Activated CD4-positive, alpha-beta memory T cell treated with anti-CD3 and anti-CD28 coated beads, Interleukin-2, amount 10 ng/mL, durations not matched to agents 7 days and 5 days (primary cell): Measurements from ENCODE around the gene RPS6KA5. TPM values are rescaled to one million over a fixed set of nuclear protein-coding genes. Genes with fewer than 3 reads are reported as not detected.

Source experiments
- CTCF ChIA-PET: fragments of 350-600 bp; sonication (Branson Sonifier 250); formaldehyde crosslinking; loops from one replicate; lab custom pipeline; 2021; ENCODE audit warnings: antibody characterized with exemption, inconsistent platforms; lab: Charles Lee
- POLR2A ChIA-PET: fragments of 350-600 bp; sonication (Branson Sonifier 250); formaldehyde crosslinking; loops from one replicate; lab custom pipeline; 2021; ENCODE audit warnings: antibody characterized with exemption; lab: Charles Lee
- DNase-seq: peaks from one replicate; pipeline ENCODE4 v3.0.0-alpha.2; 2020
- H3K27ac Mint-ChIP-seq: one replicate; pipeline ENCODE4 v1.8.0; 2021; ENCODE audit warnings: mild to moderate bottlenecking, mixed read lengths
- H3K27me3 Mint-ChIP-seq: one replicate; pipeline ENCODE4 v1.8.0; 2021; ENCODE audit warnings: mixed read lengths
- H3K36me3 Mint-ChIP-seq: one replicate; pipeline ENCODE4 v1.8.0; 2021; ENCODE audit warnings: low read depth, mixed read lengths
- H3K4me1 Mint-ChIP-seq: one replicate; pipeline ENCODE4 v1.8.0; 2021; ENCODE audit warnings: mixed read lengths
- H3K4me3 Mint-ChIP-seq: one replicate; pipeline ENCODE4 v1.8.0; 2021; ENCODE audit warnings: mild to moderate bottlenecking, mixed read lengths
- H3K9me3 Mint-ChIP-seq: one replicate; pipeline ENCODE4 v1.8.0; 2021; ENCODE audit warnings: mixed read lengths
- total RNA-seq, 2 experiments: library from RNA; stranded (reverse); gene quantifications; one replicate each; pipeline ENCODE4 v1.2.3, GENCODE V29; 2021

RPS6KA5 gene
- total RNA-seq, 2 experiments from 2014 or later = 44.5 to 49.9 TPM

DNA sequence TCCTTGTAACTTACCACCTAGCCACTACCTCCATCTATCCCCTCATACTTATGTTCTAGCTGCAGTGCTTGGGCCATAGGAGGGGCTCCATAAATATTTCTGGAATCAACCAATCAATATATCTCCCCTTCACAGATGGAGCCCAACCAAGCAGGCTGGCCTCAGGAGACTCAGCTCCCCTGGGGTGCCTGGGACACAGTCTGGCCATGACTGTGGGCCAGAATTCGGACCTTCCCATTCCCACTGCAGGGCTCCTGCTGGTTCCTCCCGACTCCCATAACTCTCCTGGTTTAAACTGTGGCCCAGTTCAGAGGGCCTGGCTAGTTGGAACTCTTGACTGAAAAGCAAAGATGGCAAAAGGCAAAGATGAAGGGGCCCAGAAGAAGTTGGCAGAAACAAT, 257.2 kb downstream of the RPS6KA5 start:
- H3K9me3 Mint-ChIP-seq = no peaks in the 10 kb centered on the region
- POLR2A ChIA-PET = no interaction called here
- CTCF ChIA-PET = interaction anchor here (2.0 kb wide), 1 partner anchor 44 kb away, joined by 9 read pairs; no protein-coding TSS in a partner anchor
- H3K4me1 Mint-ChIP-seq = peaks cover 27% of the 10 kb centered on the region
- H3K27me3 Mint-ChIP-seq = no peaks in the 10 kb centered on the region
- no peak overlapping the region for H3K4me3 Mint-ChIP-seq
- no peak overlapping the region for H3K27ac Mint-ChIP-seq
- DNase-seq = no peak
- H3K36me3 Mint-ChIP-seq = no peaks in the 10 kb centered on the region

DNA sequence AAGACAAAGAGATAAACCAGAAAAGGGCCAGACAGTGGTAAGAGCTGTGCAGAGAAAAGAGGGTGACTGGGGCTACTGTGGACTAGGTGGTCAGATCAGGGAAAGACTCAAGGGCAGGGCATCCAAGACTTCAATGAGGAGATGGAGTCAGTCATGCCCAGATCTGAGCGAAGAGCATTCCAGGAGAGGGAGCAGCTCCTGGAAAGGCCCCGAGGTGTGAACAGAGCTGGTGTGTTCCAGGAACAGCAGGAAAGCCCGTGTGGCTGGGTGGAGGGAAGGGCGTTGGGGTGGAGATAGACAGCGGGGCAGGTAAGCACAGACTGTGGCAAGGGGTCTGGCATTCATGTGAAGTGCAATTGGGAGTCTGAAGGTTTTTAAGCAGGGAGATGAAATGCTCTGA, 261.0 kb downstream of the RPS6KA5 start:
- H3K4me3 Mint-ChIP-seq = no peak overlapping the region
- ChIA-PET CTCF (interaction anchor here (0.6 kb wide), 1 partner anchor 22 kb away, joined by 3 read pairs; no protein-coding TSS in a partner anchor), POLR2A (no interaction called here)
- peaks cover 27% of the 10 kb centered on the region for H3K4me1 Mint-ChIP-seq
- no peak overlapping the region for H3K27ac Mint-ChIP-seq
- no peak for DNase-seq
- H3K9me3 Mint-ChIP-seq = no peaks in the 10 kb centered on the region
- no peaks in the 10 kb centered on the region for H3K27me3 Mint-ChIP-seq
- no peaks in the 10 kb centered on the region for H3K36me3 Mint-ChIP-seq

DNA sequence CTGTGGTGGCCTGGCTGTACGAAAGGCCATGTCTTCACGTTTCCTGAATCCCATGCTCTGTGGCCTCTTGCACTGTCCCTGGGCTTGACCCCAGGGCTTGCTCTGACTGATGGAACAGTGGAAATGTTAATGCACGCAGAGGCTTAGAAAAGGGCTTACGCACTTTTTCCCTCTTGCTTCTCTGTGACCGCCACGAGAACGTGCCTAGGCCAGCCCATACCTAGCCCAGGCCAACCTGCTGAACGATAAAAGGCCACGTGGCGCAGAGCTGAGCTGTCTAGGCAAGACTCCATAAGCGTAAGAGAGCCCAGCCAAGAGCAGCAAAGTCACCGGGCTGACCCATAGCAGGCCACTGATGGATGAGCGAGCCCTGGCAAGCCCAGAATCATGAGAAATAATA, 262.5 kb downstream of the RPS6KA5 start:
- H3K4me3 Mint-ChIP-seq = no peak overlapping the region
- POLR2A ChIA-PET = no interaction called here

More for the DNA sequence above, 262.5 kb downstream of the RPS6KA5 start:
- H3K27ac Mint-ChIP-seq = no peak overlapping the region
- no peak for DNase-seq
- no peaks in the 10 kb centered on the region for H3K36me3 Mint-ChIP-seq
- no peaks in the 10 kb centered on the region for H3K27me3 Mint-ChIP-seq
- CTCF ChIA-PET = interaction anchor here (1.1 kb wide), 1 partner anchor 40 kb away, joined by 3 read pairs; no protein-coding TSS in a partner anchor
- no peaks in the 10 kb centered on the region for H3K9me3 Mint-ChIP-seq
- peaks cover 22% of the 10 kb centered on the region for H3K4me1 Mint-ChIP-seq

Other genes with a start within 250 kb of the RPS6KA5 start
- gene TTC7B, start 244.2 kb downstream of the RPS6KA5 start, total RNA-seq = 1 to 10 TPM; 8.8 to 9.5 TPM
- gene DGLUCY, start 53.4 kb upstream of the RPS6KA5 start, total RNA-seq = 100 to 1,000 TPM; 112 to 115 TPM
- 10 to 100 TPM; 36.9 to 39.8 TPM for gene GPR68, start 184.1 kb upstream of the RPS6KA5 start, total RNA-seq